MCF 10A (cell line): ENCODE data around the gene PLXNA1. TPM values are rescaled to one million over a fixed set of nuclear protein-coding genes. Genes with fewer than 3 reads are reported as not detected.

ENCODE experiments used
- BruUV-seq: library from RNA; stranded (reverse); fragments of 400-500 nt; replicated peaks from 2 replicates; lab custom pipeline; 2021; lab: Mats Ljungman, UMichigan
- CTCF ChIA-PET: fragments of 300-600 bp; sonication (Branson Sonifier 250); formaldehyde crosslinking; extraction: SDS; loops from one replicate; lab custom pipeline; 2021; ENCODE audit warnings: antibody characterized with exemption, inconsistent platforms; lab: Yijun Ruan, JAX
- POLR2A ChIA-PET: fragments of 300-600, 350-650 bp; sonication (Branson Sonifier 250); formaldehyde crosslinking; extraction: SDS; loops from one replicate; lab custom pipeline; 2020; ENCODE audit warnings: antibody characterized with exemption, inconsistent platforms; lab: Yijun Ruan, JAX
- DNase-seq: peaks from one replicate; pipeline ENCODE4 v3.0.0-alpha.2; 2018; ENCODE audit not compliant: unreplicated experiment
- H3K27ac Mint-ChIP-seq: one replicate; pipeline ENCODE4 v1.8.0; 2022; ENCODE audit warnings: mild to moderate bottlenecking, low read depth, mixed read lengths; ENCODE audit not compliant: unreplicated experiment
- H3K27me3 Mint-ChIP-seq: one replicate; pipeline ENCODE4 v1.8.0; 2022; ENCODE audit warnings: mixed read lengths; ENCODE audit not compliant: insufficient read depth, unreplicated experiment
- H3K36me3 Mint-ChIP-seq: one replicate; pipeline ENCODE4 v1.8.0; 2022; ENCODE audit warnings: mild to moderate bottlenecking, moderate library complexity, mixed read lengths; ENCODE audit not compliant: insufficient read depth, unreplicated experiment
- H3K4me1 Mint-ChIP-seq: one replicate; pipeline ENCODE4 v1.8.0; 2022; ENCODE audit warnings: mixed read lengths; ENCODE audit not compliant: insufficient read depth, unreplicated experiment
- H3K4me3 Mint-ChIP-seq: one replicate; pipeline ENCODE4 v1.8.0; 2022; ENCODE audit warnings: mild to moderate bottlenecking, moderate library complexity, mixed read lengths; ENCODE audit not compliant: unreplicated experiment
- H3K9me3 Mint-ChIP-seq: one replicate; pipeline ENCODE4 v1.8.0; 2022; ENCODE audit warnings: mixed read lengths; ENCODE audit not compliant: unreplicated experiment
- intact Hi-C: fragments of 100-400 bp; cut with micrococcal nuclease; formaldehyde crosslinking; loops from 2 replicates; pipeline ENCODE4 v1.14.1; 2022
- total RNA-seq: library from RNA; stranded (reverse); gene quantifications from 2 replicates; pipeline ENCODE4 v1.2.3, GENCODE V29; 2022
- TF ChIP-seq, protein P1 (sequence below): fragments of 200-600 bp; IDR thresholded peaks from one replicate; pipeline ENCODE4 v1.8.0; 2022; ENCODE audit warnings: antibody characterized with exemption, mild to moderate bottlenecking; ENCODE audit not compliant: unreplicated experiment

PLXNA1 gene
- total RNA-seq, 1 experiment from 2014 or later, result 48.4 TPM

DNA sequence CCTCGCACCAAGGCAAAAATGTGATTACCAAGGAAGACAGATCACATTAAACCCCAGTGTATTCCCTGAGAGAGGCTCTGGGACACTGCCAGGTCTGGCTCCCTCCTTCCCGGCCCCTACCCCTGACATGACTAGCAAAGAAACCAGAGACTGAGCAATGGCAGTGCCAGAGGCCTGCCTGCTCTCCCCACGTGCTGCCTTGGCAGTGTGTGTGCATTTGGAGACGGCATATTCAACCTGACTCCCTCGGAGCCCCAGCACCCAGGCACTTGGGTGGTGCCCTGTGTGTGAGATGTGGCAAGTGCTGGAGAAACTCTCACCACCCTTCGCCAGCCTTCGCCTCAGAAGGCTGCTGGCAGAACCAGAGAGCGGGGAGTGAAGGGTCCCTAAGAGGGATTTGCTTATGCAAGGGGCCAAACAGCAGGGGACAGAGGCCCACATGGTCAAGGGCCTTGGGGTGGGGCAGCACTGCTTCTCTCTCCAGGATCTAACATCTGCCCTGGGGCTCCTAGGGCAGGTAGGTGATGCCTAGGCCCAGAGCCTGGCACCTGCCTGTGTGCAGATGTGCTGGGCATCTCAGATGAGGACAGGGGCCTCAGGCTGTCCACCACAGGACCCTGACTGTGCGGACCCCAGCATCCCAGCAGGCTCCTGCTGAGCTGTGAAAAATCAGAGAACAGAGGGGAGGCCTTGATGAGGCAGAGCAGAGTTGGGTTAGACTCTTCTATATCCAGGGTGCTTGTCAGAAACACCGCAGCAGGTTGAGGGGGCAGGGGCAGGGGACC is 23.6 kb upstream of the PLXNA1 start:
- peaks cover 11% of the 10 kb centered on the region for H3K36me3 Mint-ChIP-seq
- intact Hi-C loops, result no loop called here
- H3K9me3 Mint-ChIP-seq, result no peaks in the 10 kb centered on the region
- CTCF ChIA-PET, result interaction anchor here (0.7 to 5.1 kb wide), 4 partner anchors 29 to 398 kb away, joined by 3 to 48 read pairs (median 4); no protein-coding TSS in a partner anchor
- TF ChIP-seq, protein P1, sequence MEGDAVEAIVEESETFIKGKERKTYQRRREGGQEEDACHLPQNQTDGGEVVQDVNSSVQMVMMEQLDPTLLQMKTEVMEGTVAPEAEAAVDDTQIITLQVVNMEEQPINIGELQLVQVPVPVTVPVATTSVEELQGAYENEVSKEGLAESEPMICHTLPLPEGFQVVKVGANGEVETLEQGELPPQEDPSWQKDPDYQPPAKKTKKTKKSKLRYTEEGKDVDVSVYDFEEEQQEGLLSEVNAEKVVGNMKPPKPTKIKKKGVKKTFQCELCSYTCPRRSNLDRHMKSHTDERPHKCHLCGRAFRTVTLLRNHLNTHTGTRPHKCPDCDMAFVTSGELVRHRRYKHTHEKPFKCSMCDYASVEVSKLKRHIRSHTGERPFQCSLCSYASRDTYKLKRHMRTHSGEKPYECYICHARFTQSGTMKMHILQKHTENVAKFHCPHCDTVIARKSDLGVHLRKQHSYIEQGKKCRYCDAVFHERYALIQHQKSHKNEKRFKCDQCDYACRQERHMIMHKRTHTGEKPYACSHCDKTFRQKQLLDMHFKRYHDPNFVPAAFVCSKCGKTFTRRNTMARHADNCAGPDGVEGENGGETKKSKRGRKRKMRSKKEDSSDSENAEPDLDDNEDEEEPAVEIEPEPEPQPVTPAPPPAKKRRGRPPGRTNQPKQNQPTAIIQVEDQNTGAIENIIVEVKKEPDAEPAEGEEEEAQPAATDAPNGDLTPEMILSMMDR, result no peak
- no TSS peak for BruUV-seq
- POLR2A ChIA-PET, result no interaction called here
- H3K27me3 Mint-ChIP-seq, result no peaks in the 10 kb centered on the region
- no peak overlapping the region for H3K4me3 Mint-ChIP-seq
- peak overlapping the region; percentile 55 for H3K27ac Mint-ChIP-seq
- no peak for DNase-seq
- peaks cover 22% of the 10 kb centered on the region for H3K4me1 Mint-ChIP-seq

DNA sequence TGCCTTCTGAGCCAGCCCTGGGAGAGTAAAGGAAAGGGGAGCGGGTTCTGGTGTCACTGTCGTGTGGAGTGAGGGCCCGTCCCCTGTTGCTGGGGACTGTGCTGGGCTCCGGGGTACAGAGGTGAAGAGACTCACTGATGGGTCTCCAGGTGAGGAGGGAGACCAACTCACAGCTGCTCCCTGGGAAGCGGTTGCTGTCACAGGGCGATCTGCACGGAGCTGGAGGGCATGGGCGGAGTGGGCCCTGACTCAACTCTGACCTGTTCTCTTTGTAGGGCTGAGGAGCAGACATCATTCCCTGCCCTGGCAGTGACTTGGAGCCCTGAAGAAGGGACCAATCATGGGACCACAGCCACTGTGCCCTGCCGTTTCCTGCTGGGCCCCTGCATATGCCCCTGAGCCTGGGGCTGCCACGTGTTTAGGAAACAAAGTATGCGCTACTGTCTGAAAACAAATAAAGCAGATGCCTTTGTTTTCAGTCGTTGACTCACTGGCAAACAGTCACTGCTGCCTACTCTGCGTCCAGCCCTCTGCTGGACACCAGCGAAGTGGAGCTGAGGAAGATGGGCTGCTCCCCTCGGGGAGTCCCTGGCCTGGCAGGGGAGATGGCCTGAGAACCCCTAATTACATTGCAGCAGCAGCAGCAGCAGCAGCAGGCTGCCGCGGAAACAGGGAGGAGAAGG is 22.9 kb upstream of the PLXNA1 start:
- Mint-ChIP-seq H3K9me3 (no peaks in the 10 kb centered on the region), H3K27ac (peak overlapping the region; percentile 55), H3K4me1 (peaks cover 22% of the 10 kb centered on the region), H3K36me3 (peaks cover 11% of the 10 kb centered on the region), H3K4me3 (no peak overlapping the region), H3K27me3 (no peaks in the 10 kb centered on the region)
- POLR2A ChIA-PET, result interaction anchor here (0.7 to 0.9 kb wide), 2 partner anchors 42 to 207 kb away, joined by 3 to 4 read pairs; no protein-coding TSS in a partner anchor
- intact Hi-C loops, result loop anchor here (1.0 to 2.0 kb wide), 2 partner anchors 101 to 208 kb away; no protein-coding TSS in a partner anchor
- TF ChIP-seq, protein P1, result peak; percentile 24
- CTCF ChIA-PET, result interaction anchor here (0.7 to 5.1 kb wide), 5 partner anchors 19 to 208 kb away, joined by 3 to 48 read pairs (median 5); no protein-coding TSS in a partner anchor
- DNase-seq, result peak; percentile 62
- no TSS peak for BruUV-seq

DNA sequence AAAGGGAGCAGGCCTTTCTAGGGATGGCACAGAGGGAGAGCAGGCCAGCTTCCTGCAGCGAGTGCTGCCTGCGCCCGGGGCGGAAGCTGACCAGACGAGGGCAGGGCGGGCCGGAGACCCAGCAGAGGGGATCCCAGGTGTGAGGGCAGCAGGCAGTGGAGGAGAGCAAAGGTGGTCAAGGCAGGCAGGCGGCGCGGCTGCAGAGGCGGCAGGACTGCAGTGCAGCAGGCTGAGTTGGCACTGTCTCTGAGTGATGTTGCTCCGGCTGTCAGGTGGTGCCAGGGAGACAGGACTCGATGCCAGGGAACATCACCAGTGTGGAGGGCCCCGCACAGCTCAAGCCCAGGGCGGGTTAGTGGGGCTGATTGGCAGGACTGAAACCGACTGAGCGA is 22.3 kb upstream of the PLXNA1 start:
- POLR2A ChIA-PET, result interaction anchor here (0.5 to 1.6 kb wide), 5 partner anchors 10 to 617 kb away, joined by 3 to 5 read pairs (median 4); no protein-coding TSS in a partner anchor
- intact Hi-C loops, result loop anchor here (1.0 to 2.0 kb wide), 2 partner anchors 102 to 208 kb away; no protein-coding TSS in a partner anchor
- Mint-ChIP-seq H3K9me3 (no peaks in the 10 kb centered on the region), H3K27ac (peak overlapping the region; percentile 55), H3K4me1 (peaks cover 22% of the 10 kb centered on the region), H3K27me3 (no peaks in the 10 kb centered on the region), H3K36me3 (peaks cover 11% of the 10 kb centered on the region), H3K4me3 (no peak overlapping the region)
- TF ChIP-seq, protein P1, result peak; percentile 9
- DNase-seq, result no peak
- CTCF ChIA-PET, result interaction anchor here (0.7 to 5.1 kb wide), 4 partner anchors 18 to 339 kb away, joined by 3 to 48 read pairs (median 4); no protein-coding TSS in a partner anchor
- BruUV-seq, result no TSS peak
